Measurements from ENCODE around the gene CELF1.
"Not testable (repeated sequence)": the region's sequence is repeated elsewhere in the genome, so short reads cannot be mapped to it uniquely, and the experiment has no call there.

- TF ChIP-seq, protein P1, sequence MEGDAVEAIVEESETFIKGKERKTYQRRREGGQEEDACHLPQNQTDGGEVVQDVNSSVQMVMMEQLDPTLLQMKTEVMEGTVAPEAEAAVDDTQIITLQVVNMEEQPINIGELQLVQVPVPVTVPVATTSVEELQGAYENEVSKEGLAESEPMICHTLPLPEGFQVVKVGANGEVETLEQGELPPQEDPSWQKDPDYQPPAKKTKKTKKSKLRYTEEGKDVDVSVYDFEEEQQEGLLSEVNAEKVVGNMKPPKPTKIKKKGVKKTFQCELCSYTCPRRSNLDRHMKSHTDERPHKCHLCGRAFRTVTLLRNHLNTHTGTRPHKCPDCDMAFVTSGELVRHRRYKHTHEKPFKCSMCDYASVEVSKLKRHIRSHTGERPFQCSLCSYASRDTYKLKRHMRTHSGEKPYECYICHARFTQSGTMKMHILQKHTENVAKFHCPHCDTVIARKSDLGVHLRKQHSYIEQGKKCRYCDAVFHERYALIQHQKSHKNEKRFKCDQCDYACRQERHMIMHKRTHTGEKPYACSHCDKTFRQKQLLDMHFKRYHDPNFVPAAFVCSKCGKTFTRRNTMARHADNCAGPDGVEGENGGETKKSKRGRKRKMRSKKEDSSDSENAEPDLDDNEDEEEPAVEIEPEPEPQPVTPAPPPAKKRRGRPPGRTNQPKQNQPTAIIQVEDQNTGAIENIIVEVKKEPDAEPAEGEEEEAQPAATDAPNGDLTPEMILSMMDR (IDR thresholded peaks at IDR 0.05; ENCODE audit: low read length) = not testable (repeated sequence)
- TF ChIP-seq EZH2 (optimal IDR thresholded peaks at IDR 0.05; ENCODE audit: low read depth, low read length) = not testable (repeated sequence)
These were observed 4.1 kb upstream of the CELF1 start for GRCh38 chr11:47557004-47557403.

All from MM.1S (cell line).